Middle frontal gyrus (tissue), 1 donor: ENCODE data around the gene DSCAM.

ENCODE experiments used
- DNase-seq: peaks from one replicate; pipeline ENCODE4 v3.0.0-alpha.2; 2015; ENCODE audit warnings: low spot score; ENCODE audit errors: extremely low spot score

DSCAM gene

GRCh38 chr21:40553781-40554180 lies 293.2 kb downstream of the DSCAM start:
- no peak for DNase-seq

DNA sequence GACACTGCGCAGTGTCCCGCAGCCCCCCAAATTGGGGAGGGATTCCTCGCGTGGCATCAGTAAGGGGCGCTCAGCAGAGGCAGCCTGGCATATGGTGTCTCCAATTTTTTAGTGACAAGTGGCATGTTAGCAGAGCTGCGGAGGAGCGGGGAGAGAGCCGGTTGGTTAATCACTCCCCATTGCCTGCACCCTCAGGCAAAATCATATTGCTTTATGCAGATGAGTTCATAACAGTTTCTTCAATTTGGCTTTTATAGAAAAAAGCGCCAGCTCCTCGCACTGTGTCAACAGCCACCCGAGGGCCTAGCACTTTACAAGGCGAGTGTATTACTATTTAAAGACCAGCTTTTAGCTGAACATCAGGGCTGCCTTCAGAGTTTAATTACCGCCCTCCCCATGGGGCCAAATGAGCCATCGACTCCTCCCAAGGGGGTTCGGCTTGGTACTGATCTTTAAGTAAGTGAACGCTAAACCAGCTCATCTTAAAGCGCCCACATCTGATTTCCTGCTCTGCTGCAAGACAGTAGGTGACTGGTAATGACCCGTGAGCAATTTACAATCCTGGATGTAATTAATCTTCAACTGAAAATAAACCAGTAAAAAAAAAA lies 298.9 kb downstream of the DSCAM start:
- DNase-seq: no peak

GRCh38 chr21:40546647-40547046 lies 300.3 kb downstream of the DSCAM start:
- DNase-seq: no peak

DNA sequence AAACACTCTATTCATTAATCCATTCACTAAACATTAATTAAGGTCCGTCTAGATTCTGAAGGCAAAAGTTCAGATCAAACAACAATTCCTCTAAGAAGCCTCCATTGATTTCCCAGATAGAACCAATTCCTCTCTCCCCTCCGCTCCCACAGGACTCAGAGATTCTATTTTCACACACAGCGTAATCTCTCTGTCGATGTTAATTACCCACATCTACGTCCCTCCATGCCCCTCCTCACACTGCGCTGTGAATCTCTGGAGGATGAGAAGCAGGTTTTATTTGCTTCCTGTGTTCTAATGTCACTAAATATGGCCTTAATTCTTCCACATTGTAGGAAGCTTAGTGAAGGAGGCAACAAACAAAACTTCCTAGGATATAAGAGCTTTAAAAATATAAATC lies 306.7 kb downstream of the DSCAM start:
- DNase-seq: no peak

DNA sequence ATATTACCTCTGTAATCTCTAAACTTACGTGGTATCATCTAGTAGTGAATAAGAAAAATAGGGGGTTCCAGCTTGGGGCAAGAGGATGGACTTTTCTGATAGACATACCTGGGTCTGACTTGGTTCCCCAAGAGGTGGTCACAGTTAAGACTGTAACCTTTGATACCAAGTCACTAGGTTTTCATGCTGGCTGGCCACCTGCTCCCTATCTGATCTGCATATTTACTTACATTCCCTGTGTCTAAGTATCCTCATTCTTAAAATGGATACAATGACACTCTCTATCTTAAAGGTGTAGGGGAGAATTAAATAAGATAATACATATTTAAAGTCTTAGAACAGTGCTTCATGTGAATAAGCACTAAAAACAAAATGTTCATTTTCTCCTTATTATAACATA lies 312.1 kb downstream of the DSCAM start:
- no peak for DNase-seq

GRCh38 chr21:40531431-40532110 lies 315.4 kb downstream of the DSCAM start:
- no peak for DNase-seq

DNA sequence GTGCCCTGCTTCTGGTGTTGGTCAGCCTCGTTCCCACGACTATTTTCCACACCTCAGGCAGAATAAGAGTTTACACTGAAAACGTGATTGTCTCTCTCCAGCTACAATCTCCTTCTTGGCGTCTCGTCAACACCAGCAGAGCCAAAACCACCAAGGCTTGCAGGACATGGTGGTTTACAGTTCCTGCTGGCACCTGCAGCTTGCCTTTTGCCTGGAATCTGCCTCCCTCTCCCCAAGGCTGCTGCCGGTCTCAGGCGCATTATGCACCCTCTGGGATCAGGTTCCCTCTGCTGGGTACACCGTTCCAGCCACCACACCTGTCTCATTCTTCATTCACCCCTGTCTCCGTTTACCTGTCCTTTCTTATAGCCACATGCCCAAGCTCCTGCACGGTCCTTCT lies 315.9 kb downstream of the DSCAM start:
- DNase-seq: no peak

DNA sequence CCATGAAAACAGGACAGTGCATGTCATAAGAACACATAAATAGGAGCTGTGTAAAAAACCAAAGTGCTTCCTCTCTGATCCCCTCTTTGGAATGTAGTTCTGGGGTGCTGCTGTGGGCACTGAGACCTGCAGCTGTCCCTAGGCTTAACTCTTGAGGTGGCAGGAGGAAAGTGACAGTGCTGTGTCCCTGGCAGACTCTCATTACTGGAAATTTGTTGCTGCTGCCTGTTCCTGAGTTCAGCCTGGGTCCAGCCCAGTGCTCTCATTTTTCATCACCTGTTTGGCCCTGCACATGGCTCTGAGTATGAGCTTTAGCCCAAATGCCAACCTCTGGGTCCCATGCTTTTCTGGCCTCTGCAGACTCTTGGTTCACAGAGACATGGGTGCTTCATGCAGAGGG lies 329.3 kb downstream of the DSCAM start:
- no peak for DNase-seq

DNA sequence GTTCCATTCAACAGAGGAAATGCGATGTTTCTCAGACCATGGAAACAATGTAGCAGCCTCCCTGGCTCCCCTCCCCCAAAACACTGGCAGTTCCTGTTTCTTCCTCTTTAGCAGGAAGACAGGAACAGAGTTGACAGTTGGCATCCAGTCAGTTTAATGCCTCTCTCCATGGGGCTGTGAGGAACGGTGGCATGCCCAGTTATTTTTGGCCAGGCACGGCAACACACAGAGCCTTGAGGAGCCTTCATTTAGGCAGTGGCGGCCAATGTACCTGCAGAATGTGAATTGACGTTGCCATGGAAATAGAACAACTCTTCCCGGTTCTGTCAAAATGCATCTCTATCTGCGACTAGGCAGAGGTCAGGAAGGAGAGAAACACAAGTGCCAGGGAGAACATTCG lies 330.6 kb downstream of the DSCAM start:
- no peak for DNase-seq

DNA sequence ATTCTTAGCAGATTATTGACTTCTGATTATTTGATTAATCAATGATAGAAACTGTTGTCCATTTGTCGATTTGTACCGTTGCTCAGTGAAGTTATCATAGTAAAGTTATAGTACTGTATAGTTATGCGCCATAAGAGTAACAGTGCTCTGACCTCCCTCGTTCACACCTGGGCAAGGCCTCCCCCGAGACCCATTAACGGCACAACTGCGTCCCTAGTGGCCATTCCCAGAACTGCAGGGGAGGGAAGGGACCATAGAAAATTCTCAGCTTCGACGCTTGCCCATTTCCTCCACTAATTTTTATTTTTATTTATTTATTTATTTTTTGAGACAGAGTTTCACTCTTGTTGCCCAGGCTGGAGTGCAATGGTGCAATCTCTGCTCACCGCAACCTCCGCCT lies 334.4 kb downstream of the DSCAM start:
- DNase-seq: no peak

GRCh38 chr21:40507978-40508377 lies 339.0 kb downstream of the DSCAM start:
- no peak for DNase-seq

GRCh38 chr21:40505681-40506080 lies 341.3 kb downstream of the DSCAM start:
- no peak for DNase-seq

- DNase-seq: no peak
These were observed 341.7 kb downstream of the DSCAM start for GRCh38 chr21:40505244-40505643.

GRCh38 chr21:40504825-40505224 lies 342.1 kb downstream of the DSCAM start:
- no peak for DNase-seq

- no peak for DNase-seq
These were observed 350.8 kb downstream of the DSCAM start for GRCh38 chr21:40496116-40496515.

- no peak for DNase-seq
These were observed 356.6 kb downstream of the DSCAM start for GRCh38 chr21:40490408-40490807.

DNA sequence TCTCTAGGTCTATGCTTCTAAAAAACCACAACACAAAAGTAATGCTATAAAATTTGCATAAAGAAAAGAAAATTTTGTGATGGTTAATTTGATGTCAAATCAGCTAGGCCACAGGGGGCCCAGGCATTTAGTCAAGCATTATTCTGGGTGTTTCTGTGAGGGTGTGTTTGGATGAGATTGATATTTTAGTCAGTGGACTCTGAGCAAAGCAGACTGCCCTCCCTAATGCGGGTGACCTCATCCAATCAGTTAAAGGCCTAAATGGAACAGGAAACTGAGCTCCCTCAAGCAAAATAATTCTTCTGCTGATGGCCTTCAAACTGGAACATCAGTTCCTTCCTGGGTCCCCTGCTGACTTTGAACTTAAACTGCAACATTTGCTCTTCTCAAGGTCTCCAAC lies 358.0 kb downstream of the DSCAM start:
- DNase-seq: no peak

DNA sequence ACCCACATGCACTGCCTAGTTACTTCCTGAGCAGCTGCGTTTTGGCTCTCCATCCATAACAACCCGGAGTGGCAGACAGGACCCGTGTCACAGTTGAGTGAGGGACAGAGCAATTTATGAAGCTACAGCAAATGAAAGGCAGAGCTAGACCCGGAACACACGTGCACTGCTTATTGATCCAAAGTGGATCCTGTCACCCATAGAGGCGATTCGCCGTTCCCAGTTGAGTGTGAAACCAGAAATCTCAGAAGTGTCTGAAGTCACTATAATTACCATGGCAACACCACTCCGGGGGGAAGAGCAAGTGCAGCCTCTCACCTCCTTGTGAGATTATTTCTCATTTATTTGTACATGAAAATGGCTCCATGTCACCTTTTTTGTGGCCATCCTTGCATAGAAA lies 365.2 kb downstream of the DSCAM start:
- DNase-seq: no peak

DNA sequence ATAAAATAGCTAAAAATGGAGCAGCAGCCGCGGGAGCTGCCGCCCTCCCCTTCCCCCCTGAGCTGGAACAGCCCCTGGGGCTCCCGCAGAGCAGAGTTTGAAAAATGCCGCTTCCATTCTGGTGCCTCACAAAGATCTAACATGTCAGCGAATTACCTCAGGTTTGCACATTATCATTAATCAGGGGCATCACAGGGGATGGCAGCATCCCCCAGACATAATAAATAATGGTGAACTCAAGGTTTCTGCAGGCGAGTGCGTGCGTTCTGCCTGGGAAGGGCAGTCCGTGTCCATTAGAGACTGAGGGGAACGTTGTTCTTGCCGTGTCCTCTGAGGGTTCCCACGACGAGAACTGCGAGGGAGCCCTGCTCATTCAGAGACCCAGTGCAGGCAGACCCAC lies 372.4 kb downstream of the DSCAM start:
- DNase-seq: no peak

GRCh38 chr21:40472013-40472412 lies 374.9 kb downstream of the DSCAM start:
- no peak for DNase-seq

DNA sequence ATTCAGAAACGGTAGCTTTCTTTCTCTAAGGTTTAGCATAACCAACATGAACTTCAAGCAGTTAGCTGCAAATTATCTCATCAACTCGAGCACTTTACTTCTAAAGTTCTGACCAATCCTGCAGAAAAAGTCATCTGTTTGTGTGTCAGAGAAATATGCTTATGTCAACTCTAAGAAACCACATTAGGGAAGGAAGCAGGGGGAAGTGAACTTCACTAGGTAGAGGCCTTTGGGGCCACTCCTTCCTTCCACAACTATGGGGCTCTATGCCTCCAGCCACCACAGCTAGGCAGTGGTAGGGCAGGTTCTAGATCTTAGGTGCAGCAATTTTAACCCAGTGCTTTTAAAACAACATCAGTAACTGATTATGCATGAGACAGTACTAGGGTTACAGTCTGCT lies 375.9 kb downstream of the DSCAM start:
- DNase-seq: no peak

- no peak for DNase-seq
These were observed 380.0 kb downstream of the DSCAM start for GRCh38 chr21:40466893-40467483.

DNA sequence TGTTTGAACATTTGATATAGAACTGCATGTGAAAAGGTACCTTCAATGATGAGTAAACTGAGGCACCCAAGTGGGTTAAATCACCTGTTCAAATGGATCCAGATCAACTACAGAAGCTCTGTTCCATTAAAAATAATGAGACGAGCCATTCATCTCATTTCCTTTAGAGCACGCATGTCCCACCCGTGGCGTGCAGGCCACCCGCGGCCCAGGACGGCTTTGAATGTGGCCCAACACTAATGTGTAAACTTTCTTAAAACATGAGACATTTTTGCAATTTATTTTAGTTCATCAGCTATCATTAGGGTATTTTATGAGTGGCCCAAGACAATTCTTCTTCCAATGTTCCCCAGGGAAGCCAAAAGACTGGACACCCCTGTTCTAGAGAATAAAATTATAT lies 381.6 kb downstream of the DSCAM start:
- DNase-seq: no peak
